Measurements from ENCODE around the gene GRAP2.

GRCh38 chr22:39947220-39948216 is 46.6 kb downstream of the GRAP2 start:
- no peak for TF ChIP-seq POLR2A (IDR thresholded peaks at IDR 0.05; ENCODE audit: borderline replicate concordance, extremely low read depth, insufficient read depth, insufficient read length)
- no peak for TF ChIP-seq EZH2 (IDR thresholded peaks at IDR 0.05)
- no peak for TF ChIP-seq REST (IDR thresholded peaks at IDR 0.05; ENCODE audit: low read depth)
- TF ChIP-seq CTCF (IDR thresholded peaks at IDR 0.05 in 2 of 3, conservative IDR thresholded peaks at IDR 0.05 in 1 of 3; ENCODE audit: borderline replicate concordance in 1 of 3, insufficient read depth in 1 of 3, low read depth in 2 of 3, low read length in 2 of 3), result no peak
- no peak for TF ChIP-seq SP1 (IDR thresholded peaks at IDR 0.05; ENCODE audit: low read depth)
- no peak for TF ChIP-seq SRF (IDR thresholded peaks at IDR 0.05; ENCODE audit: low read depth)
